Mammary epithelial cell (primary cell): ENCODE measurements around the gene MSH3.

ENCODE experiments used
- EZH2 ChIP-seq: IDR thresholded peaks from 2 replicates; pipeline ENCODE4 v1.6.1; 2012; ENCODE audit warnings: low read length, inconsistent platforms, borderline replicate concordance
- TF ChIP-seq, protein P1 (sequence below), 2 donors: IDR thresholded peaks in 1 of 2; conservative IDR thresholded peaks in 1 of 2; 2 replicates each; pipeline ENCODE4 v1.5.1; 2011 to 2012; ENCODE audit warnings: inconsistent platforms in 2 of 2, low read length in 2 of 2, mild to moderate bottlenecking in 2 of 2, control low read depth in 1 of 2, low read depth in 1 of 2; ENCODE audit not compliant: insufficient read depth in 1 of 2; ENCODE audit errors: extremely low read depth in 1 of 2

DNA sequence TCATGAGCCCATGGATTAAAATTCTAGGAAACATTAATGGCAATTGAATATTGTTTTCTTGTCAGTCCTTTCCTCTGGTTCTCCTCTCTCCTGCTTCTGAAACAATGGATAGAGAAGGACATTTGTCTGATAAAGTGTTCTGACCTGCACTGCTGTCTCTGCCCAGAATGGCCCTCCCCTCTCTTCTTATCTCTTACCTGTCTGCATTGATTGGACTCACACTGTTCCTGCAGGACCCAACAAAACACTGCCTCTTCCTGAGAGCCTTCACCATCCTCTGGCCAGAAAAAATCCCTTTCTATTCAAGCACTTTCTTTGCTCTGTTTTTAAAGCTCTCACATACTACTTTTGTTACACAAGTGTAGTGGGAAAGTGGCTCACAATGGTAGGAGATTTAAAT is 144.2 kb downstream of the MSH3 start:
- TF ChIP-seq, protein P1, sequence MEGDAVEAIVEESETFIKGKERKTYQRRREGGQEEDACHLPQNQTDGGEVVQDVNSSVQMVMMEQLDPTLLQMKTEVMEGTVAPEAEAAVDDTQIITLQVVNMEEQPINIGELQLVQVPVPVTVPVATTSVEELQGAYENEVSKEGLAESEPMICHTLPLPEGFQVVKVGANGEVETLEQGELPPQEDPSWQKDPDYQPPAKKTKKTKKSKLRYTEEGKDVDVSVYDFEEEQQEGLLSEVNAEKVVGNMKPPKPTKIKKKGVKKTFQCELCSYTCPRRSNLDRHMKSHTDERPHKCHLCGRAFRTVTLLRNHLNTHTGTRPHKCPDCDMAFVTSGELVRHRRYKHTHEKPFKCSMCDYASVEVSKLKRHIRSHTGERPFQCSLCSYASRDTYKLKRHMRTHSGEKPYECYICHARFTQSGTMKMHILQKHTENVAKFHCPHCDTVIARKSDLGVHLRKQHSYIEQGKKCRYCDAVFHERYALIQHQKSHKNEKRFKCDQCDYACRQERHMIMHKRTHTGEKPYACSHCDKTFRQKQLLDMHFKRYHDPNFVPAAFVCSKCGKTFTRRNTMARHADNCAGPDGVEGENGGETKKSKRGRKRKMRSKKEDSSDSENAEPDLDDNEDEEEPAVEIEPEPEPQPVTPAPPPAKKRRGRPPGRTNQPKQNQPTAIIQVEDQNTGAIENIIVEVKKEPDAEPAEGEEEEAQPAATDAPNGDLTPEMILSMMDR (conservative IDR thresholded peaks at IDR 0.05 in 1 of 2, IDR thresholded peaks at IDR 0.05 in 1 of 2; ENCODE audit: extremely low read depth in 1 of 2, insufficient read depth in 1 of 2, low read depth in 1 of 2, low read length in 2 of 2), result no peak
- TF ChIP-seq EZH2, result no peak
